K562 (cell line): ENCODE measurements around the gene ZBTB48. TPM values are rescaled to one million over a fixed set of nuclear protein-coding genes. Genes with fewer than 3 reads are reported as not detected.

Source experiments
- ARID1B ChIP-seq: fragments of 450-650 bp; IDR thresholded peaks from 2 replicates; pipeline ENCODE4 v1.6.1; 2016; ENCODE audit warnings: antibody characterized with exemption, mild to moderate bottlenecking, inconsistent platforms
- CBFB ChIP-seq: sonication (generic); formaldehyde crosslinking; IDR thresholded peaks from 2 replicates; pipeline ENCODE4 v1.4.0; 2020; ENCODE audit warnings: mild to moderate bottlenecking, missing genetic modification reagents
- CSDE1 ChIP-seq, 2 experiments: fragments of 450-650 bp; IDR thresholded peaks; 2 replicates each; pipeline ENCODE4 v1.6.1; 2016; ENCODE audit warnings: mild to moderate bottlenecking in 1 of 2
- CTBP1 ChIP-seq: fragments of 450-650 bp; IDR thresholded peaks from 2 replicates; pipeline ENCODE4 v1.6.1; 2016; ENCODE audit warnings: borderline replicate concordance
- HDAC1 ChIP-seq, 2 experiments: fragments of 450-650 bp; IDR thresholded peaks; 2 replicates each; pipeline ENCODE4 v1.6.1; 2016 to 2017; ENCODE audit warnings: inconsistent platforms in 1 of 2, mild to moderate bottlenecking in 1 of 2, moderate library complexity in 1 of 2
- HLTF ChIP-seq: fragments of 450-650 bp; IDR thresholded peaks from 2 replicates; pipeline ENCODE4 v1.6.1; 2016
- KLF1 ChIP-seq: fragments of 450-650 bp; IDR thresholded peaks from 2 replicates; pipeline ENCODE4 v1.6.1; 2016; ENCODE audit warnings: missing genetic modification characterization, missing compliant biosample characterization
- MCM3 ChIP-seq: fragments of 450-650 bp; IDR thresholded peaks from 2 replicates; pipeline ENCODE4 v1.6.1; 2016
- PHF20 ChIP-seq: fragments of 450-650 bp; IDR thresholded peaks from 2 replicates; pipeline ENCODE4 v1.6.1; 2018; ENCODE audit not compliant: partially characterized antibody
- RBFOX2 ChIP-seq: fragments of 200-400 bp; formaldehyde crosslinking; IDR thresholded peaks from 2 replicates; pipeline ENCODE4 v1.6.1; 2017; ENCODE audit warnings: low read depth, mild to moderate bottlenecking, low read length, moderate library complexity
- SMARCA4 ChIP-seq: fragments of 450-650 bp; IDR thresholded peaks from 2 replicates; pipeline ENCODE4 v1.6.1; 2016
- TAL1 ChIP-seq: fragments of 450-650 bp; IDR thresholded peaks from 2 replicates; pipeline ENCODE4 v1.6.1; 2016; ENCODE audit warnings: mild to moderate bottlenecking
- ZNF165 ChIP-seq: fragments of 250-450 bp; sonication (Bioruptor Pico); IDR thresholded peaks from 2 replicates; pipeline ENCODE4 v1.4.0; 2020; ENCODE audit warnings: borderline replicate concordance
- ZNF263 ChIP-seq: sonication (generic); formaldehyde crosslinking; IDR thresholded peaks from 2 replicates; pipeline ENCODE4 v1.8.0; 2022; ENCODE audit warnings: mild to moderate bottlenecking, missing genetic modification reagents, borderline replicate concordance
- polyA plus RNA-seq, 8 experiments: library from polyadenylated mRNA; depleted of rRNA in 4 of 8; stranded (reverse) in 5 of 8; unstranded in 3 of 8; fragments of >200 nt; fragmentation: Nextera tagmentation in 2 of 8; fragmentation: Illumina TruSeq in 1 of 8; extraction: Ambion mirVana in 2 of 8; extraction: Trizol in 1 of 8; gene quantifications; 2 replicates each; pipeline versions ENCODE4 v1.2.1 to v1.2.3, GENCODE V29; 2011 to 2014; ENCODE audit warnings: inconsistent platforms in 1 of 8, missing spikeins in 1 of 8
- total RNA-seq, 7 experiments: library from RNA; depleted of rRNA in 6 of 7; stranded (reverse); fragments of >200 nt in 6 of 7; fragmentation: Illumina TruSeq in 2 of 7; extraction: Trizol in 2 of 7; gene quantifications; 2 replicates each; pipeline versions ENCODE4 v1.2.1 to v1.2.3, GENCODE V29; 2011 to 2021; ENCODE audit warnings: low replicate concordance in 1 of 7
- TF ChIP-seq, protein P1 (sequence below), 2 experiments: fragments of 450-650 bp; conservative IDR thresholded peaks; 2 replicates each; pipeline ENCODE4 v1.6.1; 2017; ENCODE audit warnings: mild to moderate bottlenecking in 2 of 2, moderate library complexity in 2 of 2
- TF ChIP-seq, protein P2 (sequence below): sonication (generic); formaldehyde crosslinking; IDR thresholded peaks from 2 replicates; pipeline ENCODE4 v1.8.0; 2022; ENCODE audit warnings: mild to moderate bottlenecking, missing genetic modification reagents
- TF ChIP-seq, protein P3 (sequence below), 2 experiments: IDR thresholded peaks; 2 replicates each; pipeline ENCODE4 v1.6.1; 2012; ENCODE audit warnings: improper control_type of control experiment in 2 of 2, low read depth in 2 of 2, low read length in 2 of 2, borderline replicate concordance in 1 of 2
- TF ChIP-seq, protein P4 (sequence below): IDR thresholded peaks from 2 replicates; pipeline ENCODE4 v1.6.1; 2011; ENCODE audit warnings: borderline replicate concordance, low read depth, mild to moderate bottlenecking, moderate library complexity, low read length; ENCODE audit not compliant: insufficient read depth, poor library complexity, severe bottlenecking

ZBTB48 gene
- total and polyA plus RNA-seq, 9 of the 15 experiments (the other 6 are each of a cell fraction or from before 2014, with no cell fraction given) = 1.9 to 66.9 (median 29.5) TPM

DNA sequence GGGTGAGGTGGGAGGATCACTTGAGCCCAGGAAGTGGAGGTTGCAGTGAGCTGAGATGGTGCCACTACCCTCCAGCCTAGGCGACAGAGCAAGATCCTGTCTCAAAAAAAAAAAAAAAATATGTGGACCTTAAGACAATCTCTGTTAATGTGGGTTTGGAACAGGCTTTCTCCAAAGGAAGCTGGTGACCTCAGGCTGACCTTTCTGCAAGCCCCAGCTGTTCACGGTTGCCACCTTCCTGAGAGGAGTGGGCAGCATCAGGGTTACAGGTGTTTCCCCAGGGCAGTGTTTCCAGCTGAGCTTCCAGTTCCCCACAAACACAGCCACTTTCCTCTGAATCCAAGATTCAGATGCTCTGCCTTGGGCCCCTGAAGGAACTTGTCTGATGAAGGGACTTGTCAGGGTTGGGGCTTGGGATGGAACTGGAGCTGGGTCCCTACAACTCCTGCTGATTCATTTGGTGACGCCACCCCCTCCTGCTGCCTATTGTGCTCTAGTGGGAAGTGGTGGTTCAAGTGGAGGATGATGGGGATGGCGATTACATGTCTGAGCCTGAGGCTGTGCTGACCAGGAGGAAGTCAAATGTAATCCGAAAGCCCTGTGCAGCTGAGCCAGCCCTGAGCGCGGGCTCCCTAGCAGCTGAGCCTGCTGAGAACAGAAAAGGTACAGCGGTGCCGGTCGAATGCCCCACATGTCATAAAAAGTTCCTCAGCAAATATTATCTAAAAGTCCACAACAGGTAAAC, 1.9 kb downstream of the ZBTB48 start (continued):
- TF ChIP-seq RBFOX2 = 0 out of 2 replicates have a peak, but pooled peaks have one; percentile 17
- TF ChIP-seq HLTF = no peak
- no peak for TF ChIP-seq CSDE1 (IDR thresholded peaks at IDR 0.05)
- TF ChIP-seq PHF20 = no peak
- peak; percentile 81 for TF ChIP-seq ZNF263 (CRISPR knock-in tag)
- TF ChIP-seq ZNF165 (CRISPR knock-in tag) = no peak
- TF ChIP-seq, protein P1, sequence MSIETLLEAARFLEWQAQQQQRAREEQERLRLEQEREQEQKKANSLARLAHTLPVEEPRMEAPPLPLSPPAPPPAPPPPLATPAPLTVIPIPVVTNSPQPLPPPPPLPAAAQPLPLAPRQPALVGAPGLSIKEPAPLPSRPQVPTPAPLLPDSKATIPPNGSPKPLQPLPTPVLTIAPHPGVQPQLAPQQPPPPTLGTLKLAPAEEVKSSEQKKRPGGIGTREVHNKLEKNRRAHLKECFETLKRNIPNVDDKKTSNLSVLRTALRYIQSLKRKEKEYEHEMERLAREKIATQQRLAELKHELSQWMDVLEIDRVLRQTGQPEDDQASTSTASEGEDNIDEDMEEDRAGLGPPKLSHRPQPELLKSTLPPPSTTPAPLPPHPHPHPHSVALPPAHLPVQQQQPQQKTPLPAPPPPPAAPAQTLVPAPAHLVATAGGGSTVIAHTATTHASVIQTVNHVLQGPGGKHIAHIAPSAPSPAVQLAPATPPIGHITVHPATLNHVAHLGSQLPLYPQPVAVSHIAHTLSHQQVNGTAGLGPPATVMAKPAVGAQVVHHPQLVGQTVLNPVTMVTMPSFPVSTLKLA (conservative IDR thresholded peaks at IDR 0.05) = 0 out of 4 replicates have a peak, but pooled peaks of 1 of the 2 experiments have one; percentile 15
- TF ChIP-seq SMARCA4 = no peak
- TF ChIP-seq, protein P2, sequence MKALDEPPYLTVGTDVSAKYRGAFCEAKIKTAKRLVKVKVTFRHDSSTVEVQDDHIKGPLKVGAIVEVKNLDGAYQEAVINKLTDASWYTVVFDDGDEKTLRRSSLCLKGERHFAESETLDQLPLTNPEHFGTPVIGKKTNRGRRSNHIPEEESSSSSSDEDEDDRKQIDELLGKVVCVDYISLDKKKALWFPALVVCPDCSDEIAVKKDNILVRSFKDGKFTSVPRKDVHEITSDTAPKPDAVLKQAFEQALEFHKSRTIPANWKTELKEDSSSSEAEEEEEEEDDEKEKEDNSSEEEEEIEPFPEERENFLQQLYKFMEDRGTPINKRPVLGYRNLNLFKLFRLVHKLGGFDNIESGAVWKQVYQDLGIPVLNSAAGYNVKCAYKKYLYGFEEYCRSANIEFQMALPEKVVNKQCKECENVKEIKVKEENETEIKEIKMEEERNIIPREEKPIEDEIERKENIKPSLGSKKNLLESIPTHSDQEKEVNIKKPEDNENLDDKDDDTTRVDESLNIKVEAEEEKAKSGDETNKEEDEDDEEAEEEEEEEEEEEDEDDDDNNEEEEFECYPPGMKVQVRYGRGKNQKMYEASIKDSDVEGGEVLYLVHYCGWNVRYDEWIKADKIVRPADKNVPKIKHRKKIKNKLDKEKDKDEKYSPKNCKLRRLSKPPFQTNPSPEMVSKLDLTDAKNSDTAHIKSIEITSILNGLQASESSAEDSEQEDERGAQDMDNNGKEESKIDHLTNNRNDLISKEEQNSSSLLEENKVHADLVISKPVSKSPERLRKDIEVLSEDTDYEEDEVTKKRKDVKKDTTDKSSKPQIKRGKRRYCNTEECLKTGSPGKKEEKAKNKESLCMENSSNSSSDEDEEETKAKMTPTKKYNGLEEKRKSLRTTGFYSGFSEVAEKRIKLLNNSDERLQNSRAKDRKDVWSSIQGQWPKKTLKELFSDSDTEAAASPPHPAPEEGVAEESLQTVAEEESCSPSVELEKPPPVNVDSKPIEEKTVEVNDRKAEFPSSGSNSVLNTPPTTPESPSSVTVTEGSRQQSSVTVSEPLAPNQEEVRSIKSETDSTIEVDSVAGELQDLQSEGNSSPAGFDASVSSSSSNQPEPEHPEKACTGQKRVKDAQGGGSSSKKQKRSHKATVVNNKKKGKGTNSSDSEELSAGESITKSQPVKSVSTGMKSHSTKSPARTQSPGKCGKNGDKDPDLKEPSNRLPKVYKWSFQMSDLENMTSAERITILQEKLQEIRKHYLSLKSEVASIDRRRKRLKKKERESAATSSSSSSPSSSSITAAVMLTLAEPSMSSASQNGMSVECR (CRISPR knock-in tag) = peak; percentile 23; the same call in 1 of the 2 replicates
- TF ChIP-seq HDAC1 (IDR thresholded peaks at IDR 0.05) = peak in 1 of 2 experiments; percentile 34; a peak in 1 of 4 replicates
- TF ChIP-seq ARID1B = 0 out of 2 replicates have a peak, but pooled peaks have one; percentile 26
- TF ChIP-seq, protein P3, sequence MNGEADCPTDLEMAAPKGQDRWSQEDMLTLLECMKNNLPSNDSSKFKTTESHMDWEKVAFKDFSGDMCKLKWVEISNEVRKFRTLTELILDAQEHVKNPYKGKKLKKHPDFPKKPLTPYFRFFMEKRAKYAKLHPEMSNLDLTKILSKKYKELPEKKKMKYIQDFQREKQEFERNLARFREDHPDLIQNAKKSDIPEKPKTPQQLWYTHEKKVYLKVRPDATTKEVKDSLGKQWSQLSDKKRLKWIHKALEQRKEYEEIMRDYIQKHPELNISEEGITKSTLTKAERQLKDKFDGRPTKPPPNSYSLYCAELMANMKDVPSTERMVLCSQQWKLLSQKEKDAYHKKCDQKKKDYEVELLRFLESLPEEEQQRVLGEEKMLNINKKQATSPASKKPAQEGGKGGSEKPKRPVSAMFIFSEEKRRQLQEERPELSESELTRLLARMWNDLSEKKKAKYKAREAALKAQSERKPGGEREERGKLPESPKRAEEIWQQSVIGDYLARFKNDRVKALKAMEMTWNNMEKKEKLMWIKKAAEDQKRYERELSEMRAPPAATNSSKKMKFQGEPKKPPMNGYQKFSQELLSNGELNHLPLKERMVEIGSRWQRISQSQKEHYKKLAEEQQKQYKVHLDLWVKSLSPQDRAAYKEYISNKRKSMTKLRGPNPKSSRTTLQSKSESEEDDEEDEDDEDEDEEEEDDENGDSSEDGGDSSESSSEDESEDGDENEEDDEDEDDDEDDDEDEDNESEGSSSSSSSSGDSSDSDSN (IDR thresholded peaks at IDR 0.05; ENCODE audit: borderline replicate concordance in 1 of 2, low read depth in 2 of 2, low read length in 2 of 2) = 0 out of 4 replicates have a peak, but pooled peaks of 1 of the 2 experiments have one; percentile 52
- no peak for TF ChIP-seq CBFB
- peak; percentile 92 for TF ChIP-seq CTBP1
- no peak for TF ChIP-seq KLF1 (tag)
- TF ChIP-seq, protein P4, sequence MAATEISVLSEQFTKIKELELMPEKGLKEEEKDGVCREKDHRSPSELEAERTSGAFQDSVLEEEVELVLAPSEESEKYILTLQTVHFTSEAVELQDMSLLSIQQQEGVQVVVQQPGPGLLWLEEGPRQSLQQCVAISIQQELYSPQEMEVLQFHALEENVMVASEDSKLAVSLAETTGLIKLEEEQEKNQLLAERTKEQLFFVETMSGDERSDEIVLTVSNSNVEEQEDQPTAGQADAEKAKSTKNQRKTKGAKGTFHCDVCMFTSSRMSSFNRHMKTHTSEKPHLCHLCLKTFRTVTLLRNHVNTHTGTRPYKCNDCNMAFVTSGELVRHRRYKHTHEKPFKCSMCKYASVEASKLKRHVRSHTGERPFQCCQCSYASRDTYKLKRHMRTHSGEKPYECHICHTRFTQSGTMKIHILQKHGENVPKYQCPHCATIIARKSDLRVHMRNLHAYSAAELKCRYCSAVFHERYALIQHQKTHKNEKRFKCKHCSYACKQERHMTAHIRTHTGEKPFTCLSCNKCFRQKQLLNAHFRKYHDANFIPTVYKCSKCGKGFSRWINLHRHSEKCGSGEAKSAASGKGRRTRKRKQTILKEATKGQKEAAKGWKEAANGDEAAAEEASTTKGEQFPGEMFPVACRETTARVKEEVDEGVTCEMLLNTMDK = no peak
- TF ChIP-seq TAL1 = no peak
- no peak for TF ChIP-seq MCM3
